Pancreas (tissue), 10 donors: ENCODE data around the gene GLTP. TPM values are rescaled to one million over a fixed set of nuclear protein-coding genes. Genes with fewer than 3 reads are reported as not detected.

Source experiments
- ATAC-seq, 4 donors: fragments of 200-7000 bp; cut with Tn5 transposase; one replicate each; pipeline versions ENCODE4 v1.8.0 to v1.9.1; 2020; ENCODE audit warnings: mild to moderate bottlenecking in 4 of 4, moderate library complexity in 4 of 4
- DNase-seq, 6 donors: peaks; one replicate each; pipeline ENCODE4 v3.0.0-alpha.2; 2020
- FAIRE-seq: peaks from 2 replicates; lab custom pipeline; 2012; peaks lifted over from hg19 to GRCh38; lab: Jason Lieb, UNC
- H3K27ac ChIP-seq, 4 donors: fragments of 200-600 bp; sonication (generic); 1 replicate in 3 of 4; 2 replicates in 1 of 4; pipeline versions ENCODE4 v1.5.0 to v1.8.0; 2020
- H3K27me3 ChIP-seq, 4 donors: fragments of 200-600 bp; one replicate each; pipeline ENCODE4 v1.8.0; 2021
- H3K36me3 ChIP-seq, 3 donors: fragments of 200-600 bp; sonication (generic) in 1 of 3; one replicate each; pipeline versions ENCODE4 v1.5.0 to v1.8.0; 2020 to 2021
- H3K4me1 ChIP-seq, 3 donors: fragments of 200-600 bp; one replicate each; pipeline ENCODE4 v1.8.0; 2021
- H3K4me3 ChIP-seq, 4 donors: fragments of 200-600 bp; sonication (generic) in 2 of 4; one replicate each; pipeline versions ENCODE4 v1.5.0 to v1.8.0; 2020 to 2021
- H3K9me3 ChIP-seq, 4 donors: fragments of 200-600 bp; one replicate each; pipeline ENCODE4 v1.8.0; 2021
- CTCF ChIP-seq, 4 donors: fragments of 200-600 bp; sonication (generic) in 3 of 4; IDR thresholded peaks; one replicate each; pipeline versions ENCODE4 v1.5.0 to v1.8.0; 2021; ENCODE audit warnings: antibody characterized with exemption in 4 of 4
- WGBS, 2 donors: extraction: QIAGEN DNeasy Blood & Tissue Kit; methylation state at CpG; one replicate each; pipeline ENCODE4 v1.1.7; 2013; 5-methylcytosine and 5-hydroxymethylcytosine counted together
- intact Hi-C, 3 donors: fragments of 100-400 bp; cut with DNase I; formaldehyde crosslinking; loops; one replicate each; pipeline versions ENCODE4 v1.11.1 to v1.14.2; 2022
- microRNA-seq, 2 donors: library from miRNA; unstranded; fragments of <30 nt; microRNA quantifications; one replicate each; pipeline versions ENCODE4 to v1.1.0, GENCODE V29; 2019 to 2020
- polyA plus RNA-seq, 2 donors: library from polyadenylated mRNA; stranded (reverse); fragments of 200-250 nt; gene quantifications; one replicate each; pipeline ENCODE4 v1.2.3, GENCODE V29; 2013
- total RNA-seq, 6 donors: library from RNA; stranded (reverse); fragmentation: NEBNext Ultra II Directional in 4 of 6; extraction: Animal tissue kit (Norgen Biotek cat#: 25700) in 4 of 6; gene quantifications; one replicate each; pipeline versions ENCODE4 v1.2.1 to v1.2.4, GENCODE V29; 2021 to 2023
- donor health status: healthy with polysubstance abuse.
- donor health status: DM: no; HTN: no; CAD: no; lungs with moderate emphysema.
- donor health status: DM: no; HTN: no; CAD: no.
- donor health status: control.
- donor health status: control.
- donor health status: Bipolar disorder and iron deficiency.
- donor health status: DM: yes; HTN: yes; CAD: no.
- donor health status: DM: no; HTN: no; CAD: no.
- donor health status: DM: no; HTN: no; CAD: no.
- donor health status: DM: yes; HTN: yes; CAD: no.

GLTP gene
- total and polyA plus RNA-seq, 8 donors = 14.7 to 24.9 (median 16.8) TPM

GRCh38 chr12:109802828-109803227, 77.5 kb downstream of the GLTP start:
- TF ChIP-seq CTCF (IDR thresholded peaks at IDR 0.05) = no peak
- Histone ChIP-seq H3K36me3 (no peaks in the 10 kb centered on the region), H3K27ac (no peak overlapping the region), H3K4me1 (no peaks in the 10 kb centered on the region), H3K9me3 (no peaks in the 10 kb centered on the region), H3K27me3 (no peaks in the 10 kb centered on the region), H3K4me3 (no peak overlapping the region)
- DNase-seq (no peak), FAIRE-seq (no peak), ATAC-seq (no peak)
- intact Hi-C loops = no loop called here
- 91 to 94% methylated on average over 15 of the region's 15 CpGs for WGBS, 2 donors

Small RNAs within 50 kb of the gene (microRNA-seq; reads per million reads assigned to microRNA genes)
- gene MIR4497 = 0 reads per million in 2 donors

Other genes with a start within 250 kb of the GLTP start
- 1 to 10 TPM; 2.1 to 4.3 (median 3.3) TPM for gene FAM222A, start 166.7 kb downstream of the GLTP start, total RNA-seq
- 10 to 100 TPM in 1 of 2 donors, 1 to 10 TPM in 1; 5.6 to 14.6 TPM for gene FAM222A, start 166.7 kb downstream of the GLTP start, polyA plus RNA-seq
- gene TRPV4, start 47.1 kb downstream of the GLTP start, total RNA-seq = 1 to 10 TPM; 1.9 to 4.8 (median 3.6) TPM
- 1 to 10 TPM; 3.9 to 4.9 TPM for gene TRPV4, start 47.1 kb downstream of the GLTP start, polyA plus RNA-seq
- gene TCHP, start 19.7 kb upstream of the GLTP start, total RNA-seq = 10 to 100 TPM in 3 of 6 donors, 1 to 10 TPM in 3; 8.4 to 11.9 (median 10.2) TPM
- gene TCHP, start 19.7 kb upstream of the GLTP start, polyA plus RNA-seq = 10 to 100 TPM; 10.8 to 20.9 TPM
- gene GIT2, start 115.8 kb upstream of the GLTP start, total RNA-seq = 10 to 100 TPM; 24.7 to 38.8 (median 33.6) TPM
- 10 to 100 TPM; 16.5 to 21.8 TPM for gene GIT2, start 115.8 kb upstream of the GLTP start, polyA plus RNA-seq
- gene ANKRD13A, start 118.9 kb upstream of the GLTP start, total RNA-seq = 10 to 100 TPM; 14.0 to 29.7 (median 16.7) TPM
- 10 to 100 TPM; 10.7 to 25.7 TPM for gene ANKRD13A, start 118.9 kb upstream of the GLTP start, polyA plus RNA-seq
- 1 to 10 TPM; 4.3 to 9.7 (median 5.8) TPM for gene C12orf76, start 168.0 kb upstream of the GLTP start, total RNA-seq
- gene C12orf76, start 168.0 kb upstream of the GLTP start, polyA plus RNA-seq = 10 to 100 TPM in 1 of 2 donors, 1 to 10 TPM in 1; 6.8 to 17.0 TPM
- 1 to 10 TPM; 2.1 to 5.9 (median 3.4) TPM for gene IFT81, start 243.8 kb upstream of the GLTP start, total RNA-seq
- 1 to 10 TPM; 2.5 to 7.2 TPM for gene IFT81, start 243.8 kb upstream of the GLTP start, polyA plus RNA-seq